ENCODE measurements around the gene ITIH3. TPM values are rescaled to one million over a fixed set of nuclear protein-coding genes. Genes with fewer than 3 reads are reported as not detected.

Gene ITIH3
- total RNA-seq, 2 donors from 2014 or later, result 0.32 to 0.82 TPM

GRCh38 chr3:52841981-52842340, 47.4 kb downstream of the ITIH3 start:
- H3K4me1 ChIP-seq, result no peaks in the 10 kb centered on the region
- no peak for DNase-seq
- H3K27me3 ChIP-seq, result no peaks in the 10 kb centered on the region
- no peak overlapping the region for H3K9ac ChIP-seq (ENCODE audit: low read depth in 2 of 2, low read length in 2 of 2)
- no peak overlapping the region for H3K27ac ChIP-seq
- no peaks in the 10 kb centered on the region for H3K36me3 ChIP-seq
- TF ChIP-seq, protein P1, sequence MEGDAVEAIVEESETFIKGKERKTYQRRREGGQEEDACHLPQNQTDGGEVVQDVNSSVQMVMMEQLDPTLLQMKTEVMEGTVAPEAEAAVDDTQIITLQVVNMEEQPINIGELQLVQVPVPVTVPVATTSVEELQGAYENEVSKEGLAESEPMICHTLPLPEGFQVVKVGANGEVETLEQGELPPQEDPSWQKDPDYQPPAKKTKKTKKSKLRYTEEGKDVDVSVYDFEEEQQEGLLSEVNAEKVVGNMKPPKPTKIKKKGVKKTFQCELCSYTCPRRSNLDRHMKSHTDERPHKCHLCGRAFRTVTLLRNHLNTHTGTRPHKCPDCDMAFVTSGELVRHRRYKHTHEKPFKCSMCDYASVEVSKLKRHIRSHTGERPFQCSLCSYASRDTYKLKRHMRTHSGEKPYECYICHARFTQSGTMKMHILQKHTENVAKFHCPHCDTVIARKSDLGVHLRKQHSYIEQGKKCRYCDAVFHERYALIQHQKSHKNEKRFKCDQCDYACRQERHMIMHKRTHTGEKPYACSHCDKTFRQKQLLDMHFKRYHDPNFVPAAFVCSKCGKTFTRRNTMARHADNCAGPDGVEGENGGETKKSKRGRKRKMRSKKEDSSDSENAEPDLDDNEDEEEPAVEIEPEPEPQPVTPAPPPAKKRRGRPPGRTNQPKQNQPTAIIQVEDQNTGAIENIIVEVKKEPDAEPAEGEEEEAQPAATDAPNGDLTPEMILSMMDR (IDR thresholded peaks at IDR 0.05), result no peak
- no peak overlapping the region for H3K4me3 ChIP-seq
- intact Hi-C loops (cut with DNase I), result no loop called here
- no peaks in the 10 kb centered on the region for H3K9me3 ChIP-seq

DNA sequence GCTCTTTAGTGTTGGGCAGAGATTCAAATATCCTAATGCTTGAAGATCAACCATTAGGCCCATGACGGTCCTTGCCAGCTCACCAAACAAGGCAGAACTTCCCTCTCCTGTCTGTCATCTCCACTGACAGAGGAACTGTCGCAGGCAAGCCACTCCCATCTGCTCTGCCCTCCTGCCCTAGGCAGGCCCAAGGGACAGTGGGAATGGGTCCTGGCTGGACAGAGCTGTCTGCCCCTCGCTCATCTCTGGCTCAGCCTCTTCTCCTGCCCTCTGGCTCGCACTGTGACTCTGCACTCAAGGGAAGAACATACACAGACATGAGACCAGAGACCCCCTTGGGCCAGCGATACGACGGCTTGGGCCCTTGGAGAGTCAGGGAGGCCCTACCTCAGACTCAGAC, 47.8 kb downstream of the ITIH3 start:
- DNase-seq, result no peak
- TF ChIP-seq, protein P1 (IDR thresholded peaks at IDR 0.05), result no peak
- no peaks in the 10 kb centered on the region for H3K4me1 ChIP-seq
- no peaks in the 10 kb centered on the region for H3K36me3 ChIP-seq
- no peaks in the 10 kb centered on the region for H3K27me3 ChIP-seq
- intact Hi-C loops (cut with DNase I), result no loop called here
- no peak overlapping the region for H3K4me3 ChIP-seq
- H3K9me3 ChIP-seq, result no peaks in the 10 kb centered on the region
- H3K9ac ChIP-seq (ENCODE audit: low read depth in 2 of 2, low read length in 2 of 2), result no peak overlapping the region
- H3K27ac ChIP-seq, result no peak overlapping the region

GRCh38 chr3:52843108-52843865, 48.7 kb downstream of the ITIH3 start:
- Histone ChIP-seq H3K4me3 (no peak overlapping the region), H3K9me3 (no peaks in the 10 kb centered on the region), H3K4me1 (no peaks in the 10 kb centered on the region), H3K27ac (no peak overlapping the region), H3K27me3 (no peaks in the 10 kb centered on the region), H3K9ac (ENCODE audit: low read depth in 2 of 2, low read length in 2 of 2) (no peak overlapping the region), H3K36me3 (no peaks in the 10 kb centered on the region)
- intact Hi-C loops (cut with DNase I), result no loop called here
- no peak for DNase-seq
- TF ChIP-seq, protein P1 (IDR thresholded peaks at IDR 0.05), result no peak

- Histone ChIP-seq H3K27me3 (no peaks in the 10 kb centered on the region), H3K27ac (no peak overlapping the region), H3K9me3 (no peaks in the 10 kb centered on the region), H3K9ac (ENCODE audit: low read depth in 2 of 2, low read length in 2 of 2) (peak overlapping the region in 1 of 2 donors; percentile 24), H3K36me3 (no peaks in the 10 kb centered on the region), H3K4me1 (no peaks in the 10 kb centered on the region), H3K4me3 (no peak overlapping the region)
- no peak for DNase-seq
- intact Hi-C loops (cut with DNase I), result no loop called here
- TF ChIP-seq, protein P1 (IDR thresholded peaks at IDR 0.05), result no peak
These were observed 49.3 kb downstream of the ITIH3 start for GRCh38 chr3:52843881-52844280.

- H3K4me3 ChIP-seq, result no peak overlapping the region
- H3K4me1 ChIP-seq, result no peaks in the 10 kb centered on the region
- intact Hi-C loops (cut with DNase I), result no loop called here
- TF ChIP-seq, protein P1 (IDR thresholded peaks at IDR 0.05), result no peak
- no peaks in the 10 kb centered on the region for H3K36me3 ChIP-seq
- no peaks in the 10 kb centered on the region for H3K27me3 ChIP-seq
- no peak for DNase-seq
- H3K27ac ChIP-seq, result no peak overlapping the region
- H3K9ac ChIP-seq (ENCODE audit: low read depth in 2 of 2, low read length in 2 of 2), result no peak overlapping the region
- no peaks in the 10 kb centered on the region for H3K9me3 ChIP-seq
These were observed 49.8 kb downstream of the ITIH3 start for GRCh38 chr3:52844290-52844975.

Data from colonic mucosa (tissue), 4 donors.